WERI-Rb-1 (cell line): ENCODE results near the gene EFR3B.
"Not testable (repeated sequence)": the region's sequence is repeated elsewhere in the genome, so short reads cannot be mapped to it uniquely, and the experiment has no call there.

Experiments used
- DNase-seq: peaks from one replicate; pipeline ENCODE4 v3.0.0-alpha.2; 2020
- H3K27ac ChIP-seq: fragments of 250-450 bp; sonication (Bioruptor Pico); 2 replicates; pipeline ENCODE4 v1.5.1; 2020; ENCODE audit warnings: mild to moderate bottlenecking, moderate library complexity
- H3K27me3 ChIP-seq: fragments of 250-450 bp; sonication (Bioruptor Pico); 2 replicates; pipeline ENCODE4 v1.5.1; 2021; ENCODE audit warnings: mild to moderate bottlenecking, low read depth, moderate library complexity; ENCODE audit not compliant: insufficient read depth, severe bottlenecking
- H3K36me3 ChIP-seq: fragments of 250-450 bp; sonication (Bioruptor Pico); 2 replicates; pipeline ENCODE4 v1.5.1; 2020; ENCODE audit warnings: mild to moderate bottlenecking, moderate library complexity
- H3K4me3 ChIP-seq: 2 replicates; pipeline ENCODE4 v1.5.1; 2011; ENCODE audit warnings: low read depth, mild to moderate bottlenecking, control low read depth, low read length
- H3K9me3 ChIP-seq: fragments of 250-450 bp; sonication (Bioruptor Pico); 2 replicates; pipeline ENCODE4 v1.5.1; 2021; ENCODE audit warnings: mild to moderate bottlenecking, moderate library complexity; ENCODE audit not compliant: severe bottlenecking
- TF ChIP-seq, protein P1 (sequence below): IDR thresholded peaks from 2 replicates; pipeline ENCODE4 v1.5.1; 2011; ENCODE audit warnings: low read depth, mild to moderate bottlenecking, control low read depth, inconsistent platforms, low read length

Gene EFR3B, protein sequence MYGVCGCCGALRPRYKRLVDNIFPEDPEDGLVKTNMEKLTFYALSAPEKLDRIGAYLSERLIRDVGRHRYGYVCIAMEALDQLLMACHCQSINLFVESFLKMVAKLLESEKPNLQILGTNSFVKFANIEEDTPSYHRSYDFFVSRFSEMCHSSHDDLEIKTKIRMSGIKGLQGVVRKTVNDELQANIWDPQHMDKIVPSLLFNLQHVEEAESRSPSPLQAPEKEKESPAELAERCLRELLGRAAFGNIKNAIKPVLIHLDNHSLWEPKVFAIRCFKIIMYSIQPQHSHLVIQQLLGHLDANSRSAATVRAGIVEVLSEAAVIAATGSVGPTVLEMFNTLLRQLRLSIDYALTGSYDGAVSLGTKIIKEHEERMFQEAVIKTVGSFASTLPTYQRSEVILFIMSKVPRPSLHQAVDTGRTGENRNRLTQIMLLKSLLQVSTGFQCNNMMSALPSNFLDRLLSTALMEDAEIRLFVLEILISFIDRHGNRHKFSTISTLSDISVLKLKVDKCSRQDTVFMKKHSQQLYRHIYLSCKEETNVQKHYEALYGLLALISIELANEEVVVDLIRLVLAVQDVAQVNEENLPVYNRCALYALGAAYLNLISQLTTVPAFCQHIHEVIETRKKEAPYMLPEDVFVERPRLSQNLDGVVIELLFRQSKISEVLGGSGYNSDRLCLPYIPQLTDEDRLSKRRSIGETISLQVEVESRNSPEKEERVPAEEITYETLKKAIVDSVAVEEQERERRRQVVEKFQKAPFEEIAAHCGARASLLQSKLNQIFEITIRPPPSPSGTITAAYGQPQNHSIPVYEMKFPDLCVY

DNA sequence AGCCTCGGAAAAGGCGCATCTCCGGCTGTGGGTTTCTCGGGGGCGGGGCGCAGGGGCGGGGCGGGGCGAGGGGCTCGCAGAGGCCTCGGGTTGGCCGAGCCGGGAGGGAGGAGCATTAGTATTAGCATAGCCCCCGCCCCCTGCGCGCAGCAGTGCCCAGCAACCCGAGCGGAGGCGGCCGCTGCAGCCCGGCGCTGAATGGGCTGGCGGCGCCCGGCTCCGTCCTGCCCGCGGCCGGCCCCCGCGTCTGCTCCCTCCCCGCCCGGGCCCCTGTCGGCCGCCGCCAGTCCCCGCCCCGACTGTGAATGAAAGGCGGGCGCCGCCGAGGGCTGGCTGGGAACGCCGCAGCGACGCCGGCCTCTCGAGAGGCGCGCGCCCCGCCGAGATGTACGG is at the start of gene EFR3B:
EFR3B (plus strand) TSS at position 149 of the 393 bp plus-strand sequence; CDS start at position 386, 237 bp downstream.
- H3K36me3 ChIP-seq: no peaks in the 10 kb centered on the region
- peak within 1 kb of the TSS; percentile 77 for H3K4me3 ChIP-seq
- TF ChIP-seq, protein P1, sequence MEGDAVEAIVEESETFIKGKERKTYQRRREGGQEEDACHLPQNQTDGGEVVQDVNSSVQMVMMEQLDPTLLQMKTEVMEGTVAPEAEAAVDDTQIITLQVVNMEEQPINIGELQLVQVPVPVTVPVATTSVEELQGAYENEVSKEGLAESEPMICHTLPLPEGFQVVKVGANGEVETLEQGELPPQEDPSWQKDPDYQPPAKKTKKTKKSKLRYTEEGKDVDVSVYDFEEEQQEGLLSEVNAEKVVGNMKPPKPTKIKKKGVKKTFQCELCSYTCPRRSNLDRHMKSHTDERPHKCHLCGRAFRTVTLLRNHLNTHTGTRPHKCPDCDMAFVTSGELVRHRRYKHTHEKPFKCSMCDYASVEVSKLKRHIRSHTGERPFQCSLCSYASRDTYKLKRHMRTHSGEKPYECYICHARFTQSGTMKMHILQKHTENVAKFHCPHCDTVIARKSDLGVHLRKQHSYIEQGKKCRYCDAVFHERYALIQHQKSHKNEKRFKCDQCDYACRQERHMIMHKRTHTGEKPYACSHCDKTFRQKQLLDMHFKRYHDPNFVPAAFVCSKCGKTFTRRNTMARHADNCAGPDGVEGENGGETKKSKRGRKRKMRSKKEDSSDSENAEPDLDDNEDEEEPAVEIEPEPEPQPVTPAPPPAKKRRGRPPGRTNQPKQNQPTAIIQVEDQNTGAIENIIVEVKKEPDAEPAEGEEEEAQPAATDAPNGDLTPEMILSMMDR: no peak
- DNase-seq: peak; percentile 99
- peak within 1 kb of the TSS; percentile 76 for H3K27ac ChIP-seq
- H3K9me3 ChIP-seq: no peaks in the 10 kb centered on the region
- H3K27me3 ChIP-seq: no peaks in the 10 kb centered on the region

DNA sequence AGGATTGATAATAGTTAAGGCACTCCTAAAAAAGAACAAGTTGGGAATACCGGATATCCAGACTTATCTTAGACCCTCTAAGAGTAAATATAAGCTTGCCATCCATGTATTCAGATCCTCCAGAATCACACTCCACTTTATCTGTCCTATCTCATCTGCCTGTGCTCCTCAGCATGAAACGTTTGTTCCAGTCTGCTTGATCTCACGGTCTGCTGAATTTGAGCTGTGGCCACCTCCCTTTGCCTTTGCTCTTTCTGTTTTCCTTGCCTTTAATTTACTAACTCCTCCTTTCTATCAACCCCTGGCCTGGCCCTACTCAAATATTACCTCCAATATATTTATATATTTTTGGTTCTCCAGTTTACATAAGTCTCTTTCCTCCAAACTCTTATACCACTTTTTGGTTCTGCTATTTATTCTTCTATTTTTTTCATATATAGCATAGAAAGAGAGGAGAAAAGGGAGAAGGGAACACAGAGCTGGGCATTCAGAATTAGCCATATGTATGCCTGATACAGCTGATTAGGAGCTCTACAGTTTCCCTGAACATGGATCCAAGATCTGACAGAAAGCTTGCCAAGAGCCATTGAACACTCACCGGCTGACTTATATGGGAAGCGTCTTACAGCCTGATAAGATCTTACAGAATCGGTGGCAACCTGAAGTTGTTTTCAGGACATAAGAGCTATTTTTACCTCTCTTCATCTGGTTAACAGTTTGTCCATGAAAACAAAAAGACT is 48.3 kb upstream of the EFR3B start:
- TF ChIP-seq, protein P1: no peak
- DNase-seq: no peak
- no peak overlapping the region for H3K27ac ChIP-seq
- H3K36me3 ChIP-seq: no peaks in the 10 kb centered on the region
- no peaks in the 10 kb centered on the region for H3K27me3 ChIP-seq
- no peak overlapping the region for H3K4me3 ChIP-seq
- H3K9me3 ChIP-seq: peaks cover 13% of the 10 kb centered on the region

DNA sequence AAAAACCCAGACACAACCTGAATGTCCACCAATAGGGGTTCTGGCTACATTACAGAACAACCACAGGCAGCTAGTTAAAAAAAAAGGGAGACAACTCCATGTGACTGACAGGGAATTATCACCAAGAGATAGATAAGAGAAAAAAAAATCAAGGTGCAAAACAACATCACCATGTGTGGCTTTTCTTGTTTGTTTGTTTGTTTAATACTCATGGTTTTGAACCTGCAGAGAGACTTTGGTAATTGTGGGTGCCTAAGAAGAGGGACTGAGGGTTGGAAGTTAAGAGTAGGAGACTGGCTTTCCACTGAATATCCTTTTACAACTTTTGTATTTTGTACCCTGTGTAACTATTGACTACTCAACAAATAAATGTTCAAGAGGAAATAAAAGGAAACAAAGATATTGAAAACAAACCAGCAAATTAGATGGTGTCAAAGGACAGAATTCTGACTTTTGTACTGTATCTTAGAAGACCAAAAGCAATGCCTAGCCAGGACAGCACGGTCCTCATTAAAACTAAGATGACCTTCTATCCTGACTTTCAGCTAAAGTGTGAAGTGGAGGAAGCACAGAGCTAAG is 47.6 kb upstream of the EFR3B start:
- Histone ChIP-seq H3K27me3 (no peaks in the 10 kb centered on the region), H3K4me3 (no peak overlapping the region), H3K27ac (no peak overlapping the region), H3K36me3 (no peaks in the 10 kb centered on the region), H3K9me3 (peaks cover 13% of the 10 kb centered on the region)
- no peak for DNase-seq
- TF ChIP-seq, protein P1: no peak

DNA sequence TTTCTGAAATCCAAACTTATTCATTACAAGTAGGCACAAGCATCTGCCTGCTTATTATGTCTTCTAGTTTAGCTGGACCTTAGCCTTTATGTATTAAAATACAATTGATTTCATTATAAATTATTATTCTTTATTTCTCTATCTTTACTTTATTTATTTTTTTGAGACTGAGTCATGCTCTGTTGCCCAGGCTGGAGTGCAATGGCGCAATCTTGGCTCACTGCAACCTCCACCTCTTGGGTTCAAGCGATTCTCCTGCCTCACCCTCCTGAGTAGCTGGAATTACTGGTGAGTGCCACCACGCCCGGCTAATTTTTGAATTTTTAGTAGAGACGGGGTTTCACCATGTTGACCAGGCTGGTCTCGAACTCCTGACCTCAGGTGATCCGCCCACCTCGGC is 42.8 kb upstream of the EFR3B start:
- not testable (repeated sequence) for DNase-seq, H3K36me3 ChIP-seq, H3K4me3 ChIP-seq, H3K27me3 ChIP-seq, H3K9me3 ChIP-seq, H3K27ac ChIP-seq

DNA sequence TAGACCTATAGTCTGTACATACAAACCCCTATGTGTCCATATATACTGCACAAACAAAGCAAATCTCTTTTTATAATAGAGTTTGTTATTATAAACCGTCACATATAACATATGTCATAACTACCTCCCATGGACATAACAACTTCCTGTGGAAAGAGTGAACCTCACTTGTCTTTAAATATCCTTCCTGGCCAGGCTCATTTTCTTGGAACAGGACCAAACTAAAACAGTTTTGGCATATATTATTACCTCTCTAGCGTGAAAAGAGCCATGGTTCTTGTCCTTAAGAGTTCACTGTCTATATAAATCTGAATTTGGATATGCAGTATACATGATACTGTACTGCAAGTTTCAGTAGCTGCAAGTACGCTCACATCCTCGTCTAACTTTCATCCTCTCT is 41.8 kb upstream of the EFR3B start:
- DNase-seq: no peak
- peaks cover 5% of the 10 kb centered on the region for H3K9me3 ChIP-seq
- no peaks in the 10 kb centered on the region for H3K36me3 ChIP-seq
- no peaks in the 10 kb centered on the region for H3K27me3 ChIP-seq
- TF ChIP-seq, protein P1: no peak
- no peak overlapping the region for H3K27ac ChIP-seq
- H3K4me3 ChIP-seq: no peak overlapping the region
